Hepatocyte (in vitro differentiated cells): ENCODE measurements around the gene KIF5C. TPM values are rescaled to one million over a fixed set of nuclear protein-coding genes. Genes with fewer than 3 reads are reported as not detected.

Experiments
- DNase-seq: peaks from one replicate; pipeline ENCODE4 v3.0.0-alpha.2; 2016; ENCODE audit warnings: low spot score
- H2AFZ ChIP-seq: fragments of 200-600 bp; sonication (generic); 2 replicates; pipeline ENCODE4 v1.6.0; 2016; ENCODE audit warnings: antibody characterized with exemption, mild to moderate bottlenecking
- H3K27ac ChIP-seq: fragments of 200-600 bp; sonication (generic); 2 replicates; pipeline ENCODE4 v1.5.1; 2016; ENCODE audit warnings: mild to moderate bottlenecking
- H3K27me3 ChIP-seq: fragments of 200-600 bp; sonication (generic); 2 replicates; pipeline ENCODE4 v1.6.1; 2016
- H3K36me3 ChIP-seq: fragments of 200-600 bp; sonication (generic); replicated peaks from 2 replicates; pipeline ENCODE4 v1.5.1; 2016; ENCODE audit warnings: low read depth; ENCODE audit not compliant: insufficient read depth
- H3K4me1 ChIP-seq: fragments of 200-600 bp; sonication (generic); 2 replicates; pipeline ENCODE4 v1.5.1; 2016; ENCODE audit warnings: mild to moderate bottlenecking, moderate library complexity; ENCODE audit not compliant: insufficient read depth
- H3K4me2 ChIP-seq: fragments of 200-600 bp; sonication (generic); 2 replicates; pipeline ENCODE4 v1.6.0; 2016
- H3K4me3 ChIP-seq: fragments of 200-600 bp; sonication (generic); 2 replicates; pipeline ENCODE4 v1.5.1; 2016; ENCODE audit warnings: mild to moderate bottlenecking
- H3K79me2 ChIP-seq: fragments of 200-600 bp; sonication (generic); 2 replicates; pipeline ENCODE4 v1.6.0; 2017; ENCODE audit warnings: mild to moderate bottlenecking
- H3K9me2 ChIP-seq: fragments of 200-600 bp; sonication (generic); replicated peaks from 2 replicates; pipeline ENCODE4 v1.6.0; 2017; ENCODE audit warnings: mild to moderate bottlenecking; ENCODE audit not compliant: insufficient read depth
- H3K9me3 ChIP-seq: fragments of 200-600 bp; sonication (generic); 2 replicates; pipeline ENCODE4 v1.5.1; 2016; ENCODE audit warnings: low read depth, mild to moderate bottlenecking
- H4K20me1 ChIP-seq: fragments of 200-600 bp; sonication (generic); 2 replicates; pipeline ENCODE4 v1.6.0; 2016; ENCODE audit warnings: mild to moderate bottlenecking; ENCODE audit not compliant: insufficient read depth, poor library complexity, severe bottlenecking
- EZH2 ChIP-seq: fragments of 200-600 bp; sonication (generic); IDR thresholded peaks from 2 replicates; pipeline ENCODE4 v1.6.1; 2016; ENCODE audit warnings: antibody characterized with exemption, mild to moderate bottlenecking, borderline replicate concordance
- EZH2phosphoT487 ChIP-seq: fragments of 200-600 bp; sonication (generic); IDR thresholded peaks from one replicate; pipeline ENCODE4 v1.6.1; 2018; ENCODE audit warnings: antibody characterized with exemption, mild to moderate bottlenecking, low read depth, moderate library complexity; ENCODE audit not compliant: unreplicated experiment, severe bottlenecking
- WGBS: methylation state at CpG from one replicate; pipeline ENCODE4 v1.1.6; 2016; ENCODE audit warnings: low lambda C conversion rate; ENCODE audit errors: missing lambda C conversion rate; 5-methylcytosine and 5-hydroxymethylcytosine counted together
- polyA plus RNA-seq: library from polyadenylated mRNA; unstranded; fragments of >200 nt; fragmentation: Nextera tagmentation; extraction: Ambion mirVana; gene quantifications from 2 replicates; pipeline ENCODE4 v1.2.1, GENCODE V29; 2016
- total RNA-seq: library from RNA; depleted of rRNA; stranded (reverse); fragments of >200 nt; gene quantifications from 2 replicates; pipeline ENCODE4 v1.2.3, GENCODE V29; 2014
- TF ChIP-seq, protein P1 (sequence below): fragments of 200-600 bp; sonication (generic); IDR thresholded peaks from 2 replicates; pipeline ENCODE4 v1.5.1; 2016; ENCODE audit warnings: antibody characterized with exemption, mild to moderate bottlenecking; ENCODE audit not compliant: poor library complexity

Gene KIF5C
- total and polyA plus RNA-seq, 2 experiments from 2014 or later = 2.1 to 3.6 TPM

DNA sequence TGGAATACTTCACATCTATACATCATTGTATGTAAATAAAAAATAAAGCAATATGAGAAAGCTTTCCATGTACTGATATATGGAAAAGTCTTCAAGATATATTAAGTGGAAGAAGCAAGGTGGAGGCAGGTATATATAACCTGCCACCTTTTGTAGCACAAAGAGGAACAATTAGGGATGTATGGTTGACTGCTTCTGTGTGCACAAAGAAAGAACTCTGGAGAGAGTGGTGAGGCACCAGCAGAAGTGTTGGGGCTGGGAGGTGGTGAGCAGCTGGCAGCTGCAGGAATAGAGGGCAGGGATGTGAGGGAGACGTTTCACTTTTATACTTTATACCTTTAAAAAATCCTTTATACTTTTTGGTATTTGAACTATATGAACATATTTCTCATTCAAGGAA, 26.1 kb downstream of the KIF5C start:
- no peaks in the 10 kb centered on the region for H3K9me3 ChIP-seq
- no peak for DNase-seq
- H3K27me3 ChIP-seq = no peaks in the 10 kb centered on the region
- no peak overlapping the region for H3K27ac ChIP-seq
- TF ChIP-seq EZH2 (no peak), EZH2phosphoT487 (no peak)
- TF ChIP-seq, protein P1, sequence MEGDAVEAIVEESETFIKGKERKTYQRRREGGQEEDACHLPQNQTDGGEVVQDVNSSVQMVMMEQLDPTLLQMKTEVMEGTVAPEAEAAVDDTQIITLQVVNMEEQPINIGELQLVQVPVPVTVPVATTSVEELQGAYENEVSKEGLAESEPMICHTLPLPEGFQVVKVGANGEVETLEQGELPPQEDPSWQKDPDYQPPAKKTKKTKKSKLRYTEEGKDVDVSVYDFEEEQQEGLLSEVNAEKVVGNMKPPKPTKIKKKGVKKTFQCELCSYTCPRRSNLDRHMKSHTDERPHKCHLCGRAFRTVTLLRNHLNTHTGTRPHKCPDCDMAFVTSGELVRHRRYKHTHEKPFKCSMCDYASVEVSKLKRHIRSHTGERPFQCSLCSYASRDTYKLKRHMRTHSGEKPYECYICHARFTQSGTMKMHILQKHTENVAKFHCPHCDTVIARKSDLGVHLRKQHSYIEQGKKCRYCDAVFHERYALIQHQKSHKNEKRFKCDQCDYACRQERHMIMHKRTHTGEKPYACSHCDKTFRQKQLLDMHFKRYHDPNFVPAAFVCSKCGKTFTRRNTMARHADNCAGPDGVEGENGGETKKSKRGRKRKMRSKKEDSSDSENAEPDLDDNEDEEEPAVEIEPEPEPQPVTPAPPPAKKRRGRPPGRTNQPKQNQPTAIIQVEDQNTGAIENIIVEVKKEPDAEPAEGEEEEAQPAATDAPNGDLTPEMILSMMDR = no peak
- H3K4me2 ChIP-seq = no peak overlapping the region
- no peaks in the 10 kb centered on the region for H3K79me2 ChIP-seq
- H3K36me3 ChIP-seq = no peaks in the 10 kb centered on the region
- no peaks in the 10 kb centered on the region for H3K4me1 ChIP-seq
- no peak overlapping the region for H3K4me3 ChIP-seq
- 68% methylated on average over 1 of the region's 1 CpG for WGBS
- no peak overlapping the region for H2AFZ ChIP-seq
- no peaks in the 10 kb centered on the region for H4K20me1 ChIP-seq
- no peaks in the 10 kb centered on the region for H3K9me2 ChIP-seq

DNA sequence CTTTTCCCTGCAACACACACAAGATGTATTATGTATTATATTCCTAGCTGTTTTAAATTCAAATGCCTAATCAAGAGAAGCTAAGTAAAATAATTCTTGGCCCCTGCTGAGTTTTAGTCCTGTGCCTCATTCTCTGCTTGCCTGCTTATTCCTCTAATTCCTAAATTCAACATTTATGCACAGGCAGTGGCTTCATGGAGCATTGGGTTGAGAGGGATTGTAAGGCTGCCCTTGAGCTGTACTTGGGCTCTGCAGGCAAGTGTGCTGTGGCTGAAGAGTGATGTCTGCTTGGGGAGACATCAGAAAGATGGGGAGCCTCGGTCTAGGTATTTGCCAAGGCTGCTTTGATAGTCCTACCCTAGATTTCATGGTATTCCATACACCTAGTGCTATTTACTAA, 27.8 kb downstream of the KIF5C start:
- Histone ChIP-seq H3K27me3 (no peaks in the 10 kb centered on the region), H3K4me1 (no peaks in the 10 kb centered on the region), H3K4me3 (no peak overlapping the region), H4K20me1 (no peaks in the 10 kb centered on the region), H3K9me2 (no peaks in the 10 kb centered on the region), H3K4me2 (no peak overlapping the region), H3K79me2 (no peaks in the 10 kb centered on the region), H3K36me3 (no peaks in the 10 kb centered on the region), H3K27ac (no peak overlapping the region), H2AFZ (no peak overlapping the region), H3K9me3 (no peaks in the 10 kb centered on the region)
- TF ChIP-seq EZH2phosphoT487 (no peak), EZH2 (no peak)
- TF ChIP-seq, protein P1 = no peak
- no peak for DNase-seq
- WGBS = 94% methylated on average over 1 of the region's 1 CpG

DNA sequence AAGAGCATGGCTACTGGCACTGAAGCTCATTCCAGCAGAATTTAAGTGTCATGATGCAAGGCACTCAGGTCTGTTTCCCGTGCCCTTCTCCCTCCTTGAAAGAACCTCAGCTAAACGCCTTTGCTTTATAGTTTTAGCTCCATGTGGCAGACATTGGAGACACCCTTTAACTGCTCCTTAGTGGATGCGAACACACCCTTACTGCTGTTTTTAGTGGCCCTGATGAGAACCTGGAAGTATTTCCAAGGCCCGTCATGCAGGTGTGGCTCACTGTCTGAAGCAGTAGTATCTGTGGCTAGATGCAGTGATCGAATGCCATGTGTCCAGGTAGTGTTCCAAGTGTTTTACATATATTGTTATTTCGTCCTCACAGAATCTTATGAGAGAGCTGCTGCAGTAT, 28.3 kb downstream of the KIF5C start:
- Histone ChIP-seq H3K4me3 (no peak overlapping the region), H3K9me2 (no peaks in the 10 kb centered on the region), H3K27ac (no peak overlapping the region), H3K4me1 (no peaks in the 10 kb centered on the region), H3K36me3 (no peaks in the 10 kb centered on the region), H3K4me2 (no peak overlapping the region), H3K9me3 (no peaks in the 10 kb centered on the region), H3K27me3 (no peaks in the 10 kb centered on the region), H2AFZ (no peak overlapping the region), H4K20me1 (no peaks in the 10 kb centered on the region), H3K79me2 (no peaks in the 10 kb centered on the region)
- TF ChIP-seq EZH2phosphoT487 (no peak), EZH2 (no peak)
- TF ChIP-seq, protein P1 = no peak
- 77% methylated on average over 6 of the region's 6 CpGs for WGBS
- no peak for DNase-seq

DNA sequence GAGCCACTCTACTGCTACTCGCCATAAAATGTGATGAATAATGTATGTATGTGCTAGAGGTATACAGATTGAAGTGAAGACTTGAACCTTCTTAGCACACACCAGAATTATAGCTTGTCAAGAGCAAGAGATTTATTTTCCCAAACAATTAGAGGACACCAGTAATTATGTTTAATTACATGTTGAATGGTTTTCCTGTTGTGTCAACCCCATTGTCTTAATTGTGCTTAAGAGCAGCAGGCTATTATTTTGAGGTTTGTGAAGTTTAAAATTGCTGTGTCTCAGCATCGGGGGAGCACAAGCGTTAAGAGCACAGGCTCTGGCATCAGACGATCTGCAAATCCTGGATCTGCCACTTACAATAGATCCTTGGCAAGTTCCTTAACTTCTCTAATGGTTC, 29.0 kb downstream of the KIF5C start:
- WGBS = 66% methylated on average over 4 of the region's 4 CpGs
- Histone ChIP-seq H3K27ac (no peak overlapping the region), H3K4me2 (no peak overlapping the region), H3K36me3 (no peaks in the 10 kb centered on the region), H4K20me1 (no peaks in the 10 kb centered on the region), H3K9me3 (no peaks in the 10 kb centered on the region), H3K9me2 (no peaks in the 10 kb centered on the region), H3K4me3 (no peak overlapping the region), H3K27me3 (no peaks in the 10 kb centered on the region), H3K79me2 (no peaks in the 10 kb centered on the region), H3K4me1 (no peaks in the 10 kb centered on the region), H2AFZ (no peak overlapping the region)
- no peak for DNase-seq
- TF ChIP-seq, protein P1 = no peak
- TF ChIP-seq EZH2 = no peak
- TF ChIP-seq EZH2phosphoT487 = no peak
